ENCODE data around the gene ZNF683. TPM values are rescaled to one million over a fixed set of nuclear protein-coding genes. Genes with fewer than 3 reads are reported as not detected.
A peak's percentile ranks its signal among the peaks of the same experiment; 100 is the strongest.

Gene ZNF683
- total and polyA plus RNA-seq, 9 of the 15 experiments (the other 6 are each of a cell fraction or from before 2014, with no cell fraction given): not detected

- TF ChIP-seq ZBTB11 (CRISPR knock-in tag; IDR thresholded peaks at IDR 0.05): no peak; a peak in 1 of 6 replicates
- TF ChIP-seq ETS2 (tag; IDR thresholded peaks at IDR 0.05; ENCODE audit: borderline replicate concordance, poor library complexity, severe bottlenecking): no peak
- no peak for TF ChIP-seq PTRF (tag; IDR thresholded peaks at IDR 0.05)
- no peak for TF ChIP-seq MTF1 (CRISPR knock-in tag; IDR thresholded peaks at IDR 0.05; ENCODE audit: borderline replicate concordance)
- TF ChIP-seq ZNF146 (CRISPR knock-in tag; IDR thresholded peaks at IDR 0.05; ENCODE audit: unreplicated experiment): no peak
- TF ChIP-seq NFE2 (IDR thresholded peaks at IDR 0.05; ENCODE audit: low read depth): no peak
- TF ChIP-seq ZNF699 (CRISPR knock-in tag; IDR thresholded peaks at IDR 0.05; ENCODE audit: insufficient replicate concordance): no peak
- no peak for TF ChIP-seq CSDE1 (IDR thresholded peaks at IDR 0.05)
- TF ChIP-seq PREB (CRISPR knock-in tag; IDR thresholded peaks at IDR 0.05): peak; percentile 16; the same call in 1 of the 2 replicates
- peak; percentile 95 for TF ChIP-seq ZNF263 (CRISPR knock-in tag; IDR thresholded peaks at IDR 0.05; ENCODE audit: borderline replicate concordance)
- no peak; the same call in 1 of the 2 replicates for TF ChIP-seq PHF8 (IDR thresholded peaks at IDR 0.05; ENCODE audit: borderline replicate concordance, low read length)
- TF ChIP-seq TAF15 (IDR thresholded peaks at IDR 0.05; ENCODE audit: low read depth, low read length): no peak
- no peak for TF ChIP-seq HNRNPL (IDR thresholded peaks at IDR 0.05; ENCODE audit: low read depth, low read length)
- no peak for TF ChIP-seq HNRNPK (IDR thresholded peaks at IDR 0.05; ENCODE audit: low read depth, low read length, poor library complexity, severe bottlenecking)
- no peak for TF ChIP-seq HMGN3 (IDR thresholded peaks at IDR 0.05; ENCODE audit: borderline replicate concordance, extremely low read depth, insufficient read length, low read depth, low read length)
- TF ChIP-seq CEBPB (tag; IDR thresholded peaks at IDR 0.05): peak; percentile 91
- TF ChIP-seq RBM25 (IDR thresholded peaks at IDR 0.05; ENCODE audit: low read depth, low read length, severe bottlenecking): no peak
- no peak for TF ChIP-seq TEAD4 (IDR thresholded peaks at IDR 0.05; ENCODE audit: low read length)
- no peak for TF ChIP-seq TEAD4 (CRISPR knock-in tag; IDR thresholded peaks at IDR 0.05; ENCODE audit: borderline replicate concordance)
- no peak for TF ChIP-seq CBX5 (IDR thresholded peaks at IDR 0.05; ENCODE audit: borderline replicate concordance, low read depth)
- TF ChIP-seq SMARCE1 (IDR thresholded peaks at IDR 0.05): peak; percentile 27; the same call in 1 of the 2 replicates
Measured at GRCh38 chr1:26335774-26336476, 36.6 kb downstream of the ZNF683 start (continued).
